Measurements from ENCODE around the gene NSUN5.

The NSUN5 gene

DNA sequence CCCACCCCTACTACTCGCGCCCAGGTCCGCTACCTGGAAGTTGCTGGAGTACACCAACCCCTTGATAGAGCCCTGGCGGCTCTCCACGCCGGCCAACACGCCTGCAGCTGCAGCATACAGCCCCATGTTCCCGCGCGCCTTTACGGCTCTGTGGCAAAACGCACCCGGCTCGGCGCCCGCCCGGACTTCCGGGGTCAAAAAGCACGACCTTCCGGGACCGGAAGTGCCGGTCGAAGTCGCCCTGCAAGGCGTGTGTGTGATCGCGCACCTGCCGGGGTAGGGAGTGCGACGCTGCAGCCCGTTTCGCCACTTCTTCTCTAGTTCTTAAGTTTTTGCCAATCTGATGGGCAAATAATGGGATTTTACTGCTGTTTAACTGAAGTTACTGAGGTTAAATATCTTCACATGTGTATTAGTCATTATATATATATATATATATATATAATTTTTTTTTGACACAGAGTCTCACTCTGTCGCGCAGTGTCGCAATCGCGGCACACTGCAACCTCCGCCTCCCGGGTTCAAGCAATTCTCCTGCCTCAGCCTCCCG lies at the start of gene NSUN5:
Gene NSUN5, minus strand, starts transcription at position 162 of the 550 bp plus-strand sequence. Its CDS starts 36 bp downstream, at position 126.
- Mint-ChIP-seq H3K9me3 (no peaks in the 10 kb centered on the region), H3K4me1 (peaks cover 34% of the 10 kb centered on the region), H3K27me3 (no peaks in the 10 kb centered on the region), H3K27ac (peak within 1 kb of the TSS; percentile 95), H3K36me3 (ENCODE audit: low read depth) (peaks cover 23% of the 10 kb centered on the region), H3K4me3 (peak within 1 kb of the TSS; percentile 95)
- ATAC-seq = peak; percentile 94
- DNase-seq = peak; percentile 90

DNA sequence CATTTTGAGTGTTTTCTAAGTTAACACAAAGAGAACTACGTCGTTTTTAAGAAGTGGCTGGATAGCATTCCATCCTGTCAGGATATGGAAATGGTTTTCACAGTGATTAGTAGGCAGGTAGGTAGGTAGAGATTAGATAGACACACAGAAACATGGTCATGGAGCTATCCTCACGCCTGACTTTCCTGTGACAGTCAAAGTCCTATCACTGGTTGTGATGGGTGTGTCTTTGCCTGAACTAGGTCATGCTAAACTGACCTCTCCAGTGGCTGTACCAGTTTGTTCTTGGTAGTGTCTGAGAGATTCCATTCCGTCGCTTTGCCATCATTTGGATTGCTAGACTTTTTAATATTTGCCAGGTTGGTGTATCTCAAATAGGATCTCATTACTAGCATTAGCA lies 47.5 kb upstream of the NSUN5 start:
- no peaks in the 10 kb centered on the region for H3K36me3 Mint-ChIP-seq (ENCODE audit: low read depth)
- peaks cover 8% of the 10 kb centered on the region for H3K27me3 Mint-ChIP-seq
- no peak overlapping the region for H3K27ac Mint-ChIP-seq
- no peaks in the 10 kb centered on the region for H3K9me3 Mint-ChIP-seq
- ATAC-seq (no peak), DNase-seq (no peak)
- no peak overlapping the region for H3K4me3 Mint-ChIP-seq
- H3K4me1 Mint-ChIP-seq = peaks cover 2% of the 10 kb centered on the region

DNA sequence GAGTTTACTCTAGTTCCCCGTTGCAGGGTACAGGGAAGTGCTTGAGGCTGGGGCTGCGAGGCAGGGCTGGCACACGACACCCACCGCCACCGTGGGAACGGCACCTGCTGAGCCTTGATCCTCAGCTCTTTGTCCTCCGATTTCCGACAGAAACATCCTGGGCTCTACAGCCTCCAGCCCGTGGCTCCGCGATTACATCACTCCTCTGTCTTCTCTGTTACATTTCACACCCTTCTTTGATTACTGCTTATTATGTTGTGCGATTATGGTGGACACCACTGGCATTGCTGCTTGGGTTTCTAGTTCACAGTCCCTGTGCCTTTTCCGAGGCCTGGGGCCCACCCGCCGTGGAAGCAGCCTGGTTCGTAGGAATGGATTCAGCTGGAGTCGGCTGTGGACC lies 46.2 kb upstream of the NSUN5 start:
- Mint-ChIP-seq H3K27ac (no peak overlapping the region), H3K4me1 (peaks cover 2% of the 10 kb centered on the region), H3K9me3 (no peaks in the 10 kb centered on the region), H3K4me3 (no peak overlapping the region), H3K36me3 (ENCODE audit: low read depth) (no peaks in the 10 kb centered on the region), H3K27me3 (peaks cover 8% of the 10 kb centered on the region)
- DNase-seq (no peak), ATAC-seq (no peak)

DNA sequence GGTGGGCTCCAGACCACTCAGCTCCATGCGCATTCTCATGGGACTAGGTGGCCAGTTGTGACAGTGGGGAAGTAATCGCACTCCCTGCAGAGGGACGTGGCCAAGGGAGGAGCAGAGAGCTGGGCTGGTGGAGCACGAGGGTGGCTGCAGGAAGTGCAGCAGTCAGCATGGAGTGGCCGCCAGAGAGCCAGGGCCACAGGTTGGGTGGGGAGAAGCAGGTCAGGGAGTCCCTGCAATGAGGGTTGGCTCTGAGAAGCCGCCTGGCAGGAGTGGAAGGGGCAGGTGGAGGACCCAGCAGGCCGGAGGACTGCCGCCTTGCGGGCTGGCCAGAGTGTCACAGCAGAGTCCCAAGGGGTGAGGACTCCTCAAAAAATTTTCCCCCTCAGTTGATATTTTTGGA lies 45.6 kb upstream of the NSUN5 start:
- ATAC-seq (no peak), DNase-seq (no peak)
- Mint-ChIP-seq H3K9me3 (no peaks in the 10 kb centered on the region), H3K27me3 (peaks cover 5% of the 10 kb centered on the region), H3K4me1 (peaks cover 2% of the 10 kb centered on the region), H3K4me3 (no peak overlapping the region), H3K36me3 (ENCODE audit: low read depth) (no peaks in the 10 kb centered on the region), H3K27ac (no peak overlapping the region)

DNA sequence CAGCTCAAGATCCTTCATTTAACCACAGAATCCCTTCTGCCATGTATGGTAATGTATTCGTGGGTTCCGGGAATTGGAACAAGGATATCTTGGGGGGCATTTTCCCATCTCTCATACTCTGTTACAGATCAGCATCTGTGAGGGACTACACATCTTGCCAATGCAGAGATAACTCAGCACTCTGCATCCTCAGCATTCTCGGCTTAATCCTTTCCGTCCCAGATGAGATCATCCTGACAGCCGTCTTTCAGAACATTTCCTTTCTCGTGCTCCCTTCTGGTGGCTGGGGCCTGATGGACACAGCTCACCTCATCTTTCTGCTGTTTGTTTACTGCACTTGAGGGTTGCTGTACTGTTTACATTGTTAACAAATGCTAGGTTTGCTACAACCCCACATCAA lies 44.6 kb upstream of the NSUN5 start:
- DNase-seq = no peak
- ATAC-seq = no peak
- Mint-ChIP-seq H3K4me1 (no peaks in the 10 kb centered on the region), H3K9me3 (no peaks in the 10 kb centered on the region), H3K4me3 (no peak overlapping the region), H3K27ac (no peak overlapping the region), H3K36me3 (ENCODE audit: low read depth) (no peaks in the 10 kb centered on the region), H3K27me3 (peaks cover 4% of the 10 kb centered on the region)

DNA sequence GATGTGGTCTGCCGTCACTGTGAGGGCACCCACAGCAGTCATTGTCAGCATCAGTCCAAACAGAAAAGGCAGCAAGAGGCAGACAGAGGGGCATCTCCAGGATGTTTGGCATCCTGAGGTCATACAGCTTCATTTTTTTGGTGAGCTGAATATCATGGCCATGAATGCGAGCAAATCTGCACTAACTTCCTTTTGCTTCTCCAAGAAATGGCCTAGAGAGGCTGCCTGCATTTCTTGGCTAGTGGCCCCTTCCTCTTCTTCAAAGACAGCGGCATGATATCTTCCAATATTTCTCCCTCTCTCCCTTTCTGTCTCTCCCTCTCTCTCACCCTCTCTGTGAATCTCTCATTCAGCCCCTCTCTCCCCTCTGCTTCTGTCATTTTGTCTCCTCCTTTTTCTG lies 44.2 kb upstream of the NSUN5 start:
- no peaks in the 10 kb centered on the region for H3K36me3 Mint-ChIP-seq (ENCODE audit: low read depth)
- no peaks in the 10 kb centered on the region for H3K27me3 Mint-ChIP-seq
- DNase-seq (no peak), ATAC-seq (no peak)
- no peaks in the 10 kb centered on the region for H3K4me1 Mint-ChIP-seq
- no peaks in the 10 kb centered on the region for H3K9me3 Mint-ChIP-seq
- H3K4me3 Mint-ChIP-seq = no peak overlapping the region
- no peak overlapping the region for H3K27ac Mint-ChIP-seq

DNA sequence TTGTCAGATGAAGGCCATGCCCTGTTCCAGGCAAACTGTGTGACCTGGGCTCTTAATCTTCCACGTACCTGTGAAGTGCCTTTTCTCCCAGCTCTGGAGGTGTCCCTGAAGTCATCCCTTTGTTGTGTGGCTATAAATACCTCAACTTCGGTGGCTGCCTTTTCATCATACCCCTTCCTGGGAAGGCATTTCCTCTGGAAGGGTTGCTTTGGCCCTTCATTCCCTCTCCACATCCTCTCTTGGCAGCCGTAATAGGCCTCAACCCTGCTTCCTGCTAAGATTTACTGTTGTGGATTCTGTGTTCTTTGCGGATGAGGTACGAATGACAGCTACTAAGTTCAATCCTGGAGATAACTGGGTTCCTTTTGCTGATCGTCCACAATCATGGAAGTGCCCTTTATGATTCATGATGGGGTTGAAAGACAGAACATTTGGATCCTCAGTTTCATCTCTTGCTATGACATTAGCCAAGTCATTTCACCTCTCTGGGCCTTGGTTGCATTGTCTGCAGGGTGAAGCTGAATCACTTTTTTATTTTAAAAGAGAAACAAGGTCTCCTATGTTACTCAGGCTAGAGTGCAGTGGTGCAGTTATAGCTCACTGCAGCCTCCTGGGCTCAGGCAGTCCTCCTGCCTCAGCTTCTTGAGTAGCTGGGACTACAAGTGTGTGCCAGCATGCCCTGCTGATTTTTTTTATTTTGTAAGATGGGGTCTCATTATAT lies 43.0 kb upstream of the NSUN5 start:
- Mint-ChIP-seq H3K36me3 (ENCODE audit: low read depth) (no peaks in the 10 kb centered on the region), H3K27me3 (no peaks in the 10 kb centered on the region), H3K9me3 (no peaks in the 10 kb centered on the region), H3K4me1 (no peaks in the 10 kb centered on the region), H3K4me3 (no peak overlapping the region), H3K27ac (no peak overlapping the region)
- ATAC-seq (no peak), DNase-seq (no peak)

DNA sequence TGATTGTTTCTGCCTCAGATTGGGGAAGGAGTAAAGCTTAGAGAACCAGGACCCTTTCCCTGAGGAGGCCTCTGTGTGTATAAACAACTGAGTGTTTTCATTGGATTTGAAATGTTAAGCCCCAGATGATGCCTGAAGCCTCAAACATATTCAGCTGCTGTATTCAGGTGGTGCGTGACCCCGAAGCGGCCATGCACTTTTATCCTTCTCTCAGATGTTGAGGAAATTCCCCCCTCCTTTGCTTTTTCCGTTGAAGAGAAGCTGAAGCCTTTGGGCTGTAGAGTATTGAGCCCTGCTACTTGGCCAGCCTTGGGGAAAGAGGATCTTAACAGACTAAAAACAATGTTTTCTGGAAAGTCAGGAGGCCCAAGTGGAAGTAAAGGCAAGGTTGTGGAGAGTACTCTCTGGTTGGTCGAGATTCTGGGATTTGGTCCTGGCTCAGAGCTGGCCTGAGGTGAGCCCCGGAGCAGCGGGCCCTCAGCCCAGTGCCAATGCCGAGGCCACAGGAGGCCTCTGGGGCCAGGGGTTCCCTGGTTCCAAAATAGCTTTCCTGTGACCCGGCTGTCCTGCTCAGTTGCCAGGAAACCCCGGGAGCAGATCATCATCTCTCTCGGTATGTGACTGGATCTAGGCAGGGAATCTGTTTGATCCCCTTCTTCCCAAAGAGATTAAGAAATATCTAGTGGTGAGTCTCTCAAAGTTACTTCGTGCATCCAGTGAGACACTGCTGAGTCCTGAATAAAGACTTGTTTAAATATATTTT lies 41.9 kb upstream of the NSUN5 start:
- no peaks in the 10 kb centered on the region for H3K9me3 Mint-ChIP-seq
- H3K27me3 Mint-ChIP-seq = no peaks in the 10 kb centered on the region
- H3K27ac Mint-ChIP-seq = no peak overlapping the region
- DNase-seq = no peak
- H3K36me3 Mint-ChIP-seq (ENCODE audit: low read depth) = no peaks in the 10 kb centered on the region
- ATAC-seq = no peak
- H3K4me1 Mint-ChIP-seq = no peaks in the 10 kb centered on the region
- no peak overlapping the region for H3K4me3 Mint-ChIP-seq

DNA sequence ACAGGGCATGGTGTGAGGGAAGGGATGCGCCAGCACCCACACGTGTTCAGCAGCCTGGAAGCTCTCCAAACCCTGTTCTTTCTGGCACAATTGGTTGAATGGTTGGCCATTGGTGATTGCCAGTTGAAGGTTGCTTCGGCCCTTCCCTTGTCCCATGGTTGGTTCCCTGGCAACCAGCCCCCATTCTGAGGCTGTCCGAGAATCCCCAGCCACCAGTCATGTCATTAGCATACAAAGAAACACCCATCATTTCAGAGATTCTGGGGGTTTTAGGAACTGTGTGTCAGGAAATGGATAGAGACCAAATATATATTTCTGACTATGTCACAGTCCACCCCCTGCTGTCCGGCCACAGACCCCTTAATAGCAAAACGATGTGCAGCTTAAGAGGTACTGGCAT lies 41.1 kb upstream of the NSUN5 start:
- no peak for ATAC-seq
- H3K4me3 Mint-ChIP-seq = no peak overlapping the region
- DNase-seq = no peak
- H3K4me1 Mint-ChIP-seq = no peaks in the 10 kb centered on the region
- no peaks in the 10 kb centered on the region for H3K9me3 Mint-ChIP-seq
- H3K27me3 Mint-ChIP-seq = peaks cover 1% of the 10 kb centered on the region
- H3K27ac Mint-ChIP-seq = no peak overlapping the region
- H3K36me3 Mint-ChIP-seq (ENCODE audit: low read depth) = no peaks in the 10 kb centered on the region

DNA sequence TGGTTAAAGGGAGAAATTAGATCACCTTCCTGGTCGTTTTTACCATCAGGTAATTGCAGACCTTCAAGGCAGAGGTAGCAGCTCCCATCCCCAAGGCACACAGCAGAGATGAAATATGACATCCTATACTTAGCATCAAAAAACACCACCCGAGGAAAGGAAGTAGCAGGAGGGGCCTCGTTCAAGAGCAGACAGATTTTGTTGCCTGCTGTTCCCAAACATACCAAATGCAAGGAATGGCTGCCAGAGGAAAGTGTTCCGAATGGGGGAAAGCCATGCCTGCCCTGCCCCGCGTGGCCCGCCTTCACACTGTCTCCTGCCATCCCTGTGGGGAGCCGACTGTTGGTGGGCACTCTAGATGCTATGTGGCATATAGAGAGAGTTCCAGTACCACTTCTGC lies 37.3 kb upstream of the NSUN5 start:
- Mint-ChIP-seq H3K27me3 (peaks cover 10% of the 10 kb centered on the region), H3K4me1 (no peaks in the 10 kb centered on the region), H3K4me3 (no peak overlapping the region), H3K9me3 (no peaks in the 10 kb centered on the region), H3K27ac (no peak overlapping the region), H3K36me3 (ENCODE audit: low read depth) (no peaks in the 10 kb centered on the region)
- DNase-seq (no peak), ATAC-seq (no peak)

DNA sequence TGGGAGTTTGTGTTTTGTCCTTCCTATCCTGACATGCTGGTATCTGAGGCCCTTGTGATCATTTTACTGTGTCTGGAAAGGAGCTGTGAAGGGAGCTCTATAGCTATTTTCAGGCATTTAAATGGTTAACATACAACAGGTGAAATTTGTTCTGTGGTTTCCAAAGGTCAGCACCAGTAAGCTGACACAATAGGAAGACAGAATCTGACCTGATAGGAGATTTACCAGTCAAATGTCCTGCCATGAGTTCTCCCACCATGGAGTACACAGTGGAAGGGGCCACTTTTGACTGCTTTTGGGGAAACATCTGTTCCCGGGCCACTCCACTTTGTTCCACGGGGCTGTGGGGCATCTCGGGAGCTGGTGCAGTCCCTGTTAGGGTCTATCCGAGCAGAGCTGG lies 36.9 kb upstream of the NSUN5 start:
- Mint-ChIP-seq H3K27ac (no peak overlapping the region), H3K4me3 (no peak overlapping the region), H3K4me1 (no peaks in the 10 kb centered on the region), H3K27me3 (peaks cover 10% of the 10 kb centered on the region), H3K36me3 (ENCODE audit: low read depth) (no peaks in the 10 kb centered on the region), H3K9me3 (no peaks in the 10 kb centered on the region)
- no peak for ATAC-seq
- no peak for DNase-seq

DNA sequence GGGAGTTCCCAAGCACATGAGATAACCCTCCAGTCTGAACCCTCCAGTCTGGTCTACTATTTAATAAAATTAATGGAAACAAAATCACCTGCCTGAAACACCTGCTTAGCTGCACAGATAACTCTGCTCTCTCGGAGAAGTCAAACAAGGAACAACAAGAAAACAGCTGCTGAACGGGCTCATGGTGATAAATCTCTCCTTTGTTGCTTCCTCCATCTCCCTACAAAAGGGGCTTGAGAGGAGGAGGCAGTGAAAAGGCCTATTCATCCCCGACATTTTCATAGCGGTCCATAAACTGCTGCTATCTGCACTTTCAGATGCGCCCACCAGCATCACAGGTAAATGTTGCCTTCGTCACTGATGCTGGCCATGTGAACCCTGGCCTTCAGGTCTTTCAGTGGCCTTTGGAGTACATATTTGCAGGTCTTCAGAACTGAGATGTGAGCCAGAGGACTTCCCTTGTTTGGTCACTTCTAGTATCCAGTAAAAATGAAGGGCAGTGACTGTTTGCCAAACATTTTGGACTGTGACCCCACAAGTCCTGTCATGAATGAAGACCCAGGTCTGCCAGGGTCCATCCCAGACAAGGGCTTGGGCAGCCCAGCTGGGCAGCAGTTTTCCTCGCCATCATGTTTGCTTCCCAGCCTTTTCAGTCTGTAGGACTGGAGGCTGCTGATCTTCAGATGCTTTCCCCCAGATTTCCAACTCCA lies 35.2 kb upstream of the NSUN5 start:
- ATAC-seq (no peak), DNase-seq (no peak)
- Mint-ChIP-seq H3K27me3 (peaks cover 10% of the 10 kb centered on the region), H3K4me3 (no peak overlapping the region), H3K27ac (no peak overlapping the region), H3K36me3 (ENCODE audit: low read depth) (no peaks in the 10 kb centered on the region), H3K9me3 (no peaks in the 10 kb centered on the region), H3K4me1 (no peaks in the 10 kb centered on the region)

DNA sequence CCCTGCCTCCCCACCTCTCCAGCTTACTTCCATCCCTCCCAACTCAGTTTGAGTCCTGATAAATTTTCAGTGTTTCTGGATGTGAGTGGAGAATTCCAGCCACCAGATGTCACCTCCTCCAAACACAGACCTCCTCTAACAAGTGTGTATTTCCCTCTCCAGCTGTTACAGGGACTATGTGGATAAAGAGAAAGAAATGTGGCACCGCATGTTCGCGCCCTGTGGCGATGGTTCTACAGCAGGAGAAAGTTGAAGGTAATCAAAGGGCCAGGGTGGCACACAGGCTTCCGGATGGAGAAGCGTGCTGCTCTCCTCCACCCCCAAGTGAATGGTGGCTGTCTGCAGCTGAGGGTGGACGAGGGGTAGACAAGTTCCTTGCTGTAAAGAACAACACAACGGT lies 34.0 kb upstream of the NSUN5 start:
- H3K27ac Mint-ChIP-seq = no peak overlapping the region
- H3K36me3 Mint-ChIP-seq (ENCODE audit: low read depth) = no peaks in the 10 kb centered on the region
- H3K4me1 Mint-ChIP-seq = no peaks in the 10 kb centered on the region
- peaks cover 10% of the 10 kb centered on the region for H3K27me3 Mint-ChIP-seq
- DNase-seq = no peak
- ATAC-seq = no peak
- H3K4me3 Mint-ChIP-seq = no peak overlapping the region
- H3K9me3 Mint-ChIP-seq = no peaks in the 10 kb centered on the region

DNA sequence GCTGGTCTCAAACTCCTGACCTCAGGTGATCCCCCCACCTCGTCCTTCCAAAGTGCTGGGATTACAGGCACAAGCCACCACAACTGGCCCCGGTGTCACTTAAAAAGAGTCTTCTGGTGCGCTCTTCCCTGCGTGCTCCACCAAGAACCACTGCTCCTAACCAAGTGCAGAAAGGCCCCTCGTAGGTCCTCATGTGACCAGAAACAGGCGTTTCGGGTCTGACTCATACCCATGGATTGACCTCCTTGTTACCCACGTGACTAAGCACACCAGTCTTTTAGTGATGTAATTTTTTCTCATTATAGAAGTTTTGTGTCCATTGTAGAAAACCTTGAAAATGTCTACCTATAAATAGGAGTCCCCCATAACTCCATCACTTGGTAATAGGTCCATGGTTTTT lies 33.3 kb upstream of the NSUN5 start:
- DNase-seq (no peak), ATAC-seq (no peak)
- H3K9me3 Mint-ChIP-seq = no peaks in the 10 kb centered on the region
- H3K36me3 Mint-ChIP-seq (ENCODE audit: low read depth) = no peaks in the 10 kb centered on the region
- H3K27ac Mint-ChIP-seq = no peak overlapping the region
- H3K4me1 Mint-ChIP-seq = no peaks in the 10 kb centered on the region
- no peak overlapping the region for H3K4me3 Mint-ChIP-seq
- peaks cover 10% of the 10 kb centered on the region for H3K27me3 Mint-ChIP-seq

DNA sequence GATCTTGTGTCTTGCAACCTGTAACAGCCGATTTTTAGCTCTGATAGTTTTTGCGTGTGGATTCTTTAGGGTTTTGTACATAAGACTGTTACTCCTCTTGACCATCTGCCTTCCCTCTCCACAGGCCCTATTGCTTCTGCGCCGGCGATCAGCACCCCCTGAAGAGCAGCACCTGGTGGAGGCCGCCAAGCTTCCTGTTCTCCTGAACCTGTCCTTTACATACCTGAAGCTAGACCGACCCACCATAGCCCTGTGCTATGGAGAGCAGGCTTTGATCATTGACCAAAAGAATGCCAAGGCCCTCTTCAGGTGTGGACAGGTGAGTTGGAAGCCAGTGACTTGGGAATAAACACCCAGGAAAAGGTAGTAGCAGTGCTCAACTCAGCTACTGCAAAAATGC lies 31.9 kb upstream of the NSUN5 start:
- peaks cover 10% of the 10 kb centered on the region for H3K27me3 Mint-ChIP-seq
- ATAC-seq = no peak
- no peaks in the 10 kb centered on the region for H3K36me3 Mint-ChIP-seq (ENCODE audit: low read depth)
- no peak for DNase-seq
- H3K4me1 Mint-ChIP-seq = no peaks in the 10 kb centered on the region
- H3K27ac Mint-ChIP-seq = no peak overlapping the region
- H3K9me3 Mint-ChIP-seq = no peaks in the 10 kb centered on the region
- H3K4me3 Mint-ChIP-seq = no peak overlapping the region

All from activated naive CD8-positive, alpha-beta T cell treated with anti-CD3 and anti-CD28 coated beads, Interleukin-2, amount 50 U/mL, for 24 hours (primary cell).